Measurements from ENCODE around the gene AMBP.

The AMBP gene

DNA sequence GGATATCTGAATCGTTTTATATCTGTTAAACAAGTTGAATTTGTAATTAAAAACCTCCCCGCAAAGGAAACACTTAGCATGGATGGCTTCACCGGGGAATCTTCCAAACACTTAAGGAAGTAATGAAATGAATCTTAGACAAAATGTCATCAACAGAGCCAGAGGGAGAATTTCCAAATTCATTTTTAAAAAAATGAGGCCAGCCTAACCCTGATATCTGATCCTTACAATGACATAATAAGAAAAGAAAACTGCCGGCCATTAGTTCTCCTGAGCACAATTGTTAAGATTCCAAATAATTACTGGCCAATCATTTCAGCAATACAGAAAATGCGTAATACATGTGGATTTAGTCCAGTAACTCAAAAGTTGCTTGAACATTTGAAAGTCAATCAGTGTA is 27.1 kb upstream of the AMBP start:
- no peak for TF ChIP-seq POLR2A (IDR thresholded peaks at IDR 0.05; ENCODE audit: low read depth, low read length)
- DNase-seq (ENCODE audit: insufficient read length, low spot score) (no peak), FAIRE-seq (no peak)

DNA sequence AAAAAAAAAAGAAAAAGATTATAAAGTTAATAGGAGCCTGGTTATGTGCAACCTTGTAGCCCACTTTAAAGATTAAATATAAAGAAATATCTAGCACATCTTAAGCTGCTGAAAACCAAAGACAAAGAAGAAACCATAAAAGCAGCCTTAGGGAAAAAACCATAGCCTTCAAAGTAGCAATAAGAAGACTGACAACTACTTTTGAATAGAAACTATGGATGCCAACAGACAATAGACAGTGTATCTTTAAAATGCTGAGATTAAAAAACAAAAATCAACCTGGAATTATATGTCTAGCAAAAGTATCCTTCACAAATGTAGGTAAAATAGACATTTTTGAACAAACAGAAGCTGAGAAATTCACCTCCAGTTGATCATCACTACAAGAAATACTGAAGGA is 24.4 kb upstream of the AMBP start:
- no peak for TF ChIP-seq POLR2A (IDR thresholded peaks at IDR 0.05; ENCODE audit: low read depth, low read length)
- no peak for DNase-seq (ENCODE audit: insufficient read length, low spot score)
- FAIRE-seq: no peak

DNA sequence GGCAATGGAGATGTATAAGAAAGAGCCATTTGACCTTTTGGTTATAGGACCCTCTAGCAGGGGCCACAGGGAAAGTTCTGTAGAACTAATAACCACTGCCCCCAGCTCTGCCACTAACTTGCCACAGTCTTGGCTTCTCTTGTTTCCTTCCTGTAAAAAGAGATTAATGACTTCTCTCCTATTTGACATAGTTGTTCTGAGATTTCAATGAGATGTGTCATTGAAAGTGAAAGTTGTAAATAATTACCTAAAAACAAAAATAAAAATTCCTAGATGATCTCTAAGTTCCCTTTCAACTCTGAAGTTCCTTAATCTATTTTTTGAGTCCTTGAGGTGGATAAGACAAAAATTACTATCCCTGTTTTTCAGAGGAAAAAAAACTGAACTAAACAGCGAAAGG is 22.4 kb upstream of the AMBP start:
- no peak for TF ChIP-seq POLR2A (IDR thresholded peaks at IDR 0.05; ENCODE audit: low read depth, low read length)
- DNase-seq (ENCODE audit: insufficient read length, low spot score) (no peak), FAIRE-seq (no peak)

DNA sequence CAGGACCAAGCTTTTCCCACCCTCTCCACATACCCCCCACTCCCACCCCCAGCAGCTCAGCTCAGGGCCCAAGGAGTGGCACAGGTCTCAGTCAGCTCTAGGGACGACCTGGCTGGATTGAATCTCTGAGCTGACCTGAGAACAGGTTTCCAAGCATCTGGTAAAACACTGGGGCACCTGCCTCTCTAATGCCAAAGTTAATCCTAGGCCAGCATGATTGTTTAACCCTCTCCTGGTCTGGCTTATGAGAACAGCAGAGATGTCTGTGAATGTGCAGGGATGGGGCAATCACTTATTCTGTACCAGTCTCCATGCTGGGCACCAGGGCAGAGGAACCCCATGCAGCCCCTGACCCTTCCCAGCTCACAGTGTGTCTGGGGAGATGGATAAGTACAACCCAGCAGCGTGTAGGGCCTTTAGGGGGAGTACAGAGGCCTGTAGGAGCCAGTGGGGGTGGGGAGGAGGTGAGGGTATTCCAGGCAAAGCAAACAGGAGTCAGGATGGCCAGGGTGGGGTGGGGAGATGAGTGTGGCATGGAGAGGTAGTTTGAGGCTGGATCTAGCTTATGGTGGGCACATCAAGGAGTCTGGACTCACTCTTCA is 21.7 kb upstream of the AMBP start:
- FAIRE-seq (no peak), DNase-seq (ENCODE audit: insufficient read length, low spot score) (no peak)
- no peak for TF ChIP-seq POLR2A (IDR thresholded peaks at IDR 0.05; ENCODE audit: low read depth, low read length)

DNA sequence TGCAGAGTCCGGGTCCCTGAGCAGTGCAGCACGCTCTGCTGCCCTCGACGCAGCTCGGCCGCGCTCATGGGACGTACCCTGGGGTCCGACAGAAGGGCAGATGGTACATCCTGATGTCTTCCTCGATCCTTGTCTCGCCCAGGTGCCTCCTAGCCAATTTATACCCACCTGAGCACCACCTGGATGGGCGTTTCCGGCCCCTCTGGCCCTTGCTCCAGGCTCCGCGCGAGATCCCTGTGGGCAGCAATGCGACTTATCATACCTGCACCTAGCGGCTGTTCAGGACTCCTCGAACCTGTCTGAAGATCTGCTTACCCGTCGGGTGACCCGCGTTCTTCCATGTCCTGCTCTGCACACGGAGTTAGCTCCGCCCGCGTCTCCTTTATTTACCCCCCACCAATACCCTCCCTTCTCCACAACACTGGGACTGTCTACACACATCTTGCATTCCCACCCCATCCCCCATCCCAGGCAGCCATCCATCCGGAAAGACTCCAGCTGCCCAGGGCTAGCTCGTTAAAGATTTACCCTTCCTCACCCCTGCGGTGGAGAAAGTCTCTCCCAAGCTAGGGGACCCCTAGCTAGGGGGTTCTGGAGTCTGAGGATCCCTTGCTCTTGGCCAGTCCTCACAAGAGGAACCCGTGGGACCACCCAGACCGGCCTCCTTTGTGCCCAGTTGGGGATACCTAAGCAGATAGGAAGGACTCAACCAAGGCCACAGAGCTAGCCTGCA is 21.0 kb upstream of the AMBP start, which contains the start of gene KIF12:
Gene KIF12, minus strand, starts transcription at position 357 of the 733 bp plus-strand sequence. Its CDS starts 16 bp downstream, at position 341.
- TF ChIP-seq POLR2A (IDR thresholded peaks at IDR 0.05; ENCODE audit: low read depth, low read length): no peak
- DNase-seq (ENCODE audit: insufficient read length, low spot score): no peak
- FAIRE-seq: no peak

DNA sequence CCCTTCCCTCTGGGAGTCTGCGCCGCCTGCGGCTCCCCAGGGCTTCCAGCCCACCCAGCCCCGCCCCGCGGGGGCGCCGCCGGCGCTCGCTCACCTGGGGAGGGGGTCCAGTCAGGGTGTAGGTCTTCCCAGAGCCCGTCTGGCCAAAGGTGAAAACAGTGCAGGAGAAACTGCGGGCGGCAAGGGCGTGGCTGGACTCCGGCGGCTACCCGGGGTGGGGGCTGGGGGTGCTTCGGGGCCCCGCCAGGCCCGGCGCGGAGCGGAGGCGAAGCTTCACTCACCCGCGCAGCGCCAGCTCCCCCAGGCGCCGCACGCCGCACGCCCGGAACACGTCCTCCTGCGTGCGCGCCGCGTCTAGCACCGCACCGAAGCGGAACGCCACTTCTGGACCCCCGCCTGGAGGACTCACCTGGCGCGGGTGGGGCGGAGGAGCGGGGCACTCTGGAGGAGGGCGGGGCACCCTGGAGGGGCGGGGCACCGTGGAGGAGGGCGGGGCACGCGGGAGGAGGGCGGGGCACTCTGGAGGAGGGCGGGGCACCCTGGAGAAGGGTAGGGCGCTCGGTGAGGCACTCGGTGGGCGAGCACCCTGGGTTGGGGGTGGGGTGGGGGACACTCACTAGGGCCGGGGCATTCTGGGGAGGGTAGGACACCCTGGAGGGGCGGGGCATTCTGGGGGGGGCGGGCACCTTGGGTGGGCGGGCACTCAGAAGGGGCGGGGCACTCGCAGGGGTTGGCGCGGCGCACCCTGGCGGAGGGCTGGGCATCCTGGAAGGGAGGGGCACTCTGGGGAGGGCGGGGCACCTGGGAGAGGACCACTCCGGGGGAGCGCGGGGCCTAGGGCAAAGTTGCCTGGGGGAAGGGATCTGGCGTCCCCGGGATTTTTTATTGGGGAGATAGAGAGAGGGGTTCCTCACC is 20.2 kb upstream of the AMBP start:
- TF ChIP-seq POLR2A (IDR thresholded peaks at IDR 0.05; ENCODE audit: low read depth, low read length): no peak
- FAIRE-seq (no peak), DNase-seq (ENCODE audit: insufficient read length, low spot score) (no peak)

DNA sequence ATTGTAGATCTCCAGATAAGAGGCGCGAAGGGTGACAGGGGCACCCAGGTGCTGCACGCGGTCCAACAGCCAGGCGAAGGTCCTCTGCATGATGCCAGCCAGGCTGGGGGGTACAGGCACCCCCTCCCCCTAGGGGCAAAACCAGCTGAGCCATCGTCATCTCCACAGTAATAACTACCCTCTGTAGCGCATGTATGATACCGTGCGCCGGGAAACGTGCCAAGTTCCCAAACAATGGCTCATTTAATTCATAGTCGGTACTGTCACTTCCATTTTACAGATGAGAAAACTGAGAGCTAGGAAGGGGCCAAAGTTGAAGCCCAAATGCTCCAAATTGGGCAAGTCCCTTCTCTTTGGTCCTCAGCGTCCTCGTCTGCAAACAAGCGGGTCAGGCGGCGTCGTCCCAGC is 19.5 kb upstream of the AMBP start:
- no peak for TF ChIP-seq POLR2A (IDR thresholded peaks at IDR 0.05; ENCODE audit: low read depth, low read length)
- FAIRE-seq: no peak
- DNase-seq (ENCODE audit: insufficient read length, low spot score): no peak

DNA sequence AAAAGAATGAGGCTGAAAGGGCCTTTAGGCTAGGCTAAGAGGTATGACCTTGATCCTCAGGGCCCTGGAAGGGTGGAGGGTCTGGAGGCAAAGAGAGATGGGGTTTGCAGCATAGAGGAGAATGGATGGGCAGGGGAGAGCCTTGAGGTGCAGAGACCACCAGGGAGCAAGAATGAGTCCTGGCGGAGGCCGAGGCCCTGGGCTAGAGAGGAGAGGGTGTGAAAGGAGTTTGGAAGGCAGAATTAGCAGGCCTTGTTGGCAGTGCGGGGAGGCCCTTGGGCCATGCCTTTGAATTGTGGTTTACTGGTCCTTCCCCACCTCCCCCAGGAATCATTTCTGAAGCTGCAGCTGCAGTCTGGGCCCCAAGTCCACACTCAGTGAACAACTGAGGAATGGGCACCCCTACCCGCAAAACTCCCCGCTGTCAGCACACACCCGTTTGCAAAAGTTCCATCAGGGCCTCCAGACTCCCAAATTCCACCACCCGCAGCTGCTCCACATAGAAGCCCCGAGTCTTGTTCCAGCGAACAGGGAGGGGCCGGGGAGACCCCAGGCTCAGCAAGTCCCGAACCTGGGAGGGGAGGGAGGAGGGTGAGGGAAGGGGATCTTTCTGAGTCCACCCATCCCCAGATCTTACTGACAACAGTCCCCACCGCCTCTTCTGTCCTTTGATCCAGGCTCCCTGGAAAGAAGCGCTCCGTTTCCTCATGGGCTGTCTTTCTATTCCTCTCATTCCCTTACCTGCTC is 18.9 kb upstream of the AMBP start:
- DNase-seq (ENCODE audit: insufficient read length, low spot score) (no peak), FAIRE-seq (no peak)
- TF ChIP-seq POLR2A (IDR thresholded peaks at IDR 0.05; ENCODE audit: low read depth, low read length): no peak

DNA sequence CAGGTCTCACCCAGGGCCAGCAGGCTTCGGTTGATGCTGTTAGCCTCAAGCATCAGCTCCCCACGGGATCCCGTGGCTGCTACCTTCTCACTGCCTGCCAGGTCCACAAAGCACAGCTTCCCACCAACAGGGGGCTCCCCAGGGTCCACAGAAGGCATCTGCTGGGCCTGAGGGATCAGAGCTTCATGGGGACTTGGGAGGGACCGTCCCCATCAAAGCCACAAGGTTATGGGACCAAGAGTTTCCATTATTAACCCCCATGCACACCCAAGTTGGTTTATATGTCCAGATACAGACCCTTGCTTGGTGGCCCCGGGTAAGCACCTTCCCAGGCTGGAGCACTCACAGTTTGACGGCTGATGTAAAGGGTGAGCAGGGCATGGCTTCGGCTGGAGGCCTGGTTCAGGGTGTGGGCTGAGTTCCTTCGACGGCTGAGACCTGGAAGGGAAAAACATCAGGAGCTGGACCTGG is 18.0 kb upstream of the AMBP start:
- FAIRE-seq: no peak
- no peak for DNase-seq (ENCODE audit: insufficient read length, low spot score)
- no peak for TF ChIP-seq POLR2A (IDR thresholded peaks at IDR 0.05; ENCODE audit: low read depth, low read length)

DNA sequence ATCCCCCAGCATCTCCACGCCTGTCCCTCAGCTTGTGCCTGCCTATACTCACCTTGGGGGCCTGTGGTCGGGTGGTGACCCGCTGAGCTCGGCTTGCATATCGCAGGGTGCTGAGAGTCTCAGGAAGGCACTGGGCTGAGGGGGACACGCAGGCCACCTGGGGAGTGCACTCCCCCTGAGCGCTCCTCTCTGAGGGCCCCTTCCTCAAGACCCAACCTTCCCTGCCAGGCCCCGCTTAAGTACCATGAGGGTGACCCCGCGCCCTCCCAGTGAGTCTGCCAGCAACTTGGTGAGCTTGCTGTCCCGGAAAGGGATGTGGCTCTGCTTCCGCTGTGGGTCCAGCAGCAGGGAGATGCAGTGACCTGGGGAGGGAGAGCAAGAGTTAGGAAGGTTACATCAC is 16.9 kb upstream of the AMBP start:
- no peak for FAIRE-seq
- DNase-seq (ENCODE audit: insufficient read length, low spot score): no peak
- no peak for TF ChIP-seq POLR2A (IDR thresholded peaks at IDR 0.05; ENCODE audit: low read depth, low read length)

DNA sequence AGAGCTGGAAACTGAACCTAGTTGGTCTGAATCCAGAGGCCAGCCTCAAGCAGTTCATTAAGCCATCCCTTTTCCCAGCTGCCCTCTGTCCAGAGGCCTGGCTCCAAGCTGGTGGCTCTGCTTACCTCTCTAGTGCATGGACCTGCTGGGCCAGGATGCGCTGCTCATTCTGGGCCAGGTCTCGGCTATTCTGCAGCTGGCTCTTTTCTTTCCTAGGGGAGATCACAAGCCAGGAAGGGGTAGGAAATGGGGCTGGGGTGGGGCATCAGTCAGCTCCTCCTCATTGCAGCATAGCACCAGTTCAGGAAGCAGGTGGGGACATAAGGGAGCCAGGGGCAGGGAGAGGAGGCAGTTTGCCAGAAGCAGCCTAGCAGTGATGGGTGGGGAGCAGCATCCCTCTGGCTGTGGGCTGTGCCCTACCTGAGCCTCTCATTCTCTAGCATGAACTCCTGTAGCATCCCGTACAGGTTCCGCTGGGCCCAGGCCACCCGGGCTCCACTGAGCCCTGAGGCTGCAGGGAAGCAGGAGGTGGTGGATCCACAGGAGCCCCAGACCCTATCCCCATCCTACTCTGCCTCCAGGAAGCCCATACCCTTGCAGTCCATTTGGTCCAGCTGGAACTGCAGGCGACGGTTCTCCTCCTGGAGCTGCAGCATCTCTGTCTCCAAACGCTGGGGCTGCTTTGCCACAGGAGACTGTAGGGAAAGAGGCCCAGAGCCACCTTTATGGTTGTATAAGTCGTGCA is 15.8 kb upstream of the AMBP start:
- TF ChIP-seq POLR2A (IDR thresholded peaks at IDR 0.05; ENCODE audit: low read depth, low read length): no peak
- no peak for FAIRE-seq

DNA sequence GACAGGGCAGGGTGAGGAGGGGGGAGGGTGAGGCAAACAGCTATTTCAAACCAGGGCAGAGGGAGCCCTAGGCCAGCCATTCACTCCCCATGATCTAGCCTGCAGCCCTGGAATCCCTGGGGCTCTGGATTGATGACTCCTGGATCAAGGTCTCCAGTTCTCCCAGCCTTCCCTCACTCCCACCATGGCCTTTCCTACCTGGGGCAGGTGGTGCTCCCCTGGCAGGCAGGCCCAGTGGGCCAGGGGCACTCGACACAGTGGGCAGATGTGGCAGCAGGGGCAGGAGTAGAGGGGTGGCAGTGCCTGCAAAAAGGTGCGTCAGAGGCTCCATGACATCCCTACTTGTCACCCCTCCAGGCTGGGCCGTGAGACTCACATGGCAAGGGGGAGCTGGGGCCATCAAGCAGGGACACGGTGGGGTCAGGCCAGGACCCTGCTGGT is 15.0 kb upstream of the AMBP start:
- no peak for FAIRE-seq
- DNase-seq (ENCODE audit: insufficient read length, low spot score): no peak
- no peak for TF ChIP-seq POLR2A (IDR thresholded peaks at IDR 0.05; ENCODE audit: low read depth, low read length)

More for the DNA sequence above, 15.8 kb upstream of the AMBP start:
- DNase-seq (ENCODE audit: insufficient read length, low spot score): no peak

DNA sequence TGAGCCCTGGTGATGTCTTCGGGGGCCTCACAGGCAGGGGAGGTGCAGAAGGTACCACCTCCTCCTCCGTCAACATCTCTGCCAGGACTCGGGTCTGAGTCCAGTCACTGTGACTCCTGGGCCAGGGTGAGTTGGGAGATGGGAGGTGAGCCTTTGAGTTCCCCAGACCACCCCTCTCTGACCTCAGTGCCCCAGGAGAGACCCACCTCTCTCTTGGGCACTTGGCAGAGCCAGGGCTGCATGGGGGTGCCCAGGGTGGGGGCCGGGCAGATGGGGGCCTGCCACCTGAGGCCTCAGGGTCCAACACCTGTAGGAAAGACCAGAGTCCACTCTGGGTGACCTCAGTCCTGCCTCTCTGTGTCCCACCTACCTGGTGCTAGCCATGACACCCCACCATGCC is 14.2 kb upstream of the AMBP start:
- TF ChIP-seq POLR2A (IDR thresholded peaks at IDR 0.05; ENCODE audit: low read depth, low read length): no peak
- FAIRE-seq (no peak), DNase-seq (ENCODE audit: insufficient read length, low spot score) (no peak)
